Loucy (cell line): ENCODE data around the gene STRN3.

Experiments
- H2AFZ ChIP-seq: fragments of 200-600 bp; sonication (generic); 2 replicates; pipeline ENCODE4 v1.6.0; 2016; ENCODE audit warnings: antibody characterized with exemption, mild to moderate bottlenecking, low read length, moderate library complexity
- H3F3A ChIP-seq: fragments of 200-600 bp; 2 replicates; pipeline ENCODE4 v1.6.0; 2016; ENCODE audit warnings: antibody characterized with exemption, low read depth, mild to moderate bottlenecking
- H3K27me3 ChIP-seq: fragments of 200-600 bp; sonication (generic); 2 replicates; pipeline ENCODE4 v1.6.1; 2014; ENCODE audit warnings: low read length, mild to moderate bottlenecking; ENCODE audit not compliant: insufficient read depth, poor library complexity, severe bottlenecking
- H3K36me3 ChIP-seq: fragments of 200-600 bp; sonication (generic); 2 replicates; pipeline ENCODE4 v1.6.1; 2016; ENCODE audit warnings: low read length; ENCODE audit not compliant: insufficient read depth
- H3K4me1 ChIP-seq: fragments of 200-600 bp; sonication (generic); 2 replicates; pipeline ENCODE4 v1.5.1; 2014; ENCODE audit warnings: low read length, mild to moderate bottlenecking; ENCODE audit not compliant: insufficient read depth, poor library complexity, severe bottlenecking
- H3K4me2 ChIP-seq: fragments of 200-600 bp; sonication (generic); 2 replicates; pipeline ENCODE4 v1.6.0; 2014; ENCODE audit warnings: antibody characterized with exemption, low read length, low read depth, mild to moderate bottlenecking; ENCODE audit not compliant: poor library complexity, severe bottlenecking
- H3K4me3 ChIP-seq: fragments of 200-600 bp; sonication (generic); 2 replicates; pipeline ENCODE4 v1.5.1; 2014; ENCODE audit warnings: low read length, mild to moderate bottlenecking, mixed read lengths; ENCODE audit not compliant: poor library complexity, severe bottlenecking
- H3K79me2 ChIP-seq: fragments of 200-600 bp; sonication (generic); 2 replicates; pipeline ENCODE4 v1.6.1; 2014; ENCODE audit warnings: low read length; ENCODE audit not compliant: insufficient read depth
- H3K9ac ChIP-seq: fragments of 200-600 bp; sonication (generic); 2 replicates; pipeline ENCODE4 v1.6.0; 2014; ENCODE audit warnings: mild to moderate bottlenecking, low read depth, low read length, moderate library complexity; ENCODE audit not compliant: poor library complexity, severe bottlenecking
- H3K9me2 ChIP-seq: fragments of 200-600 bp; sonication (generic); replicated peaks from 2 replicates; pipeline ENCODE4 v1.6.1; 2016; ENCODE audit warnings: low read depth, low read length, mixed read lengths
- H3K9me3 ChIP-seq: fragments of 200-600 bp; sonication (generic); 2 replicates; pipeline ENCODE4 v1.6.1; 2014; ENCODE audit warnings: mild to moderate bottlenecking, antibody characterized with exemption, low read length, low read depth; ENCODE audit not compliant: insufficient read depth
- H4K20me1 ChIP-seq: fragments of 200-600 bp; sonication (generic); 2 replicates; pipeline ENCODE4 v1.6.0; 2014; ENCODE audit warnings: antibody characterized with exemption, low read length, mild to moderate bottlenecking; ENCODE audit not compliant: insufficient read depth, poor library complexity, severe bottlenecking
- EZH2phosphoT487 ChIP-seq: fragments of 200-600 bp; IDR thresholded peaks from 2 replicates; pipeline ENCODE4 v1.6.1; 2018; ENCODE audit warnings: antibody characterized with exemption, mild to moderate bottlenecking, moderate library complexity, borderline replicate concordance
- TF ChIP-seq, protein P1 (sequence below): fragments of 200-600 bp; sonication (generic); conservative IDR thresholded peaks from 2 replicates; pipeline ENCODE4 v1.5.1; 2014; ENCODE audit warnings: mild to moderate bottlenecking, antibody characterized with exemption, low read length

The STRN3 gene

DNA sequence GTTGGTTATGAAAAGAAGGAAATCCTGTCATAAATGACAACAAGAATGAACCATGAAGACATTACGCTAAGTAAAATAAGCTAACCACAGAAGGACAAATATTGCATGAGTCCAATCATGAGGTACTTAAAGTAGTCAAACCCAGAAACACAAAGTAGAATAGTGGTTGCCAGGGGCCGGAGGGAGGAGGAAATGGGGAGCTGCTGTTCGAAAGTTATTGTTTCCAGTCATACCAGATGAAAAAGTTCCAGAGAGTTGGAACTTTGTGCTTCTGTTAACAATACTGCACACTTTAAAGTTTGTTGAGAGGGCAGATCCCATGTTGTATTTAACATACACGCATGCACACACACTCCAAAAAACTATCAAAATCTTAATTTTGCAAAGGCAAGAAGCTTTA lies 82.5 kb downstream of the STRN3 start:
- Histone ChIP-seq H3K9ac (no peak overlapping the region), H3K9me3 (no peaks in the 10 kb centered on the region), H3K4me2 (no peak overlapping the region), H3K9me2 (no peaks in the 10 kb centered on the region), H3K36me3 (peaks cover 71% of the 10 kb centered on the region), H2AFZ (no peak overlapping the region), H4K20me1 (no peaks in the 10 kb centered on the region), H3K79me2 (no peaks in the 10 kb centered on the region; the same call in 1 of the 2 replicates), H3K4me3 (no peak overlapping the region), H3K4me1 (no peaks in the 10 kb centered on the region), H3K27me3 (no peaks in the 10 kb centered on the region), H3F3A (no peaks in the 10 kb centered on the region)
- TF ChIP-seq, protein P1, sequence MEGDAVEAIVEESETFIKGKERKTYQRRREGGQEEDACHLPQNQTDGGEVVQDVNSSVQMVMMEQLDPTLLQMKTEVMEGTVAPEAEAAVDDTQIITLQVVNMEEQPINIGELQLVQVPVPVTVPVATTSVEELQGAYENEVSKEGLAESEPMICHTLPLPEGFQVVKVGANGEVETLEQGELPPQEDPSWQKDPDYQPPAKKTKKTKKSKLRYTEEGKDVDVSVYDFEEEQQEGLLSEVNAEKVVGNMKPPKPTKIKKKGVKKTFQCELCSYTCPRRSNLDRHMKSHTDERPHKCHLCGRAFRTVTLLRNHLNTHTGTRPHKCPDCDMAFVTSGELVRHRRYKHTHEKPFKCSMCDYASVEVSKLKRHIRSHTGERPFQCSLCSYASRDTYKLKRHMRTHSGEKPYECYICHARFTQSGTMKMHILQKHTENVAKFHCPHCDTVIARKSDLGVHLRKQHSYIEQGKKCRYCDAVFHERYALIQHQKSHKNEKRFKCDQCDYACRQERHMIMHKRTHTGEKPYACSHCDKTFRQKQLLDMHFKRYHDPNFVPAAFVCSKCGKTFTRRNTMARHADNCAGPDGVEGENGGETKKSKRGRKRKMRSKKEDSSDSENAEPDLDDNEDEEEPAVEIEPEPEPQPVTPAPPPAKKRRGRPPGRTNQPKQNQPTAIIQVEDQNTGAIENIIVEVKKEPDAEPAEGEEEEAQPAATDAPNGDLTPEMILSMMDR, result no peak
- no peak for TF ChIP-seq EZH2phosphoT487

DNA sequence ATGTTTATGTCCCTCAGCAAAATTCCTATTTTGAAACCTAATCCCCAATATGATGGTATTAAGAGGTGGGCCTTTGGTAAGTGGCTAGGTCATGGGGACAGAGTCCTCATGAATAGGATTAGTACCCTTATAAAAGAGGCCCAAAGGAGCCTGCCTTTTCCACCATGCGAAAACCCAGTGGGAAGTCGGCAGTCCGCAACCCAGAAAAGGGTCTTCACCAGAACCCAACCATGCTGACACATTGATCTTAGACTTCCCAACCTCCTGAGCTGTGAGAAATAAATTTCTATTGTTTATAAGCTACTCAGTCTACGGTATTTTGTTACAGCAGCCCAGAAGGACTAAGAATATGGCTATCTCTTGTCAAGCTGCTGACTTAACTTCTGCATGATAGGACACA lies 85.3 kb downstream of the STRN3 start:
- Histone ChIP-seq H2AFZ (no peak overlapping the region), H3K9ac (no peak overlapping the region), H3K4me2 (no peak overlapping the region), H3K9me2 (no peaks in the 10 kb centered on the region), H3K4me1 (no peaks in the 10 kb centered on the region), H3K4me3 (no peak overlapping the region), H4K20me1 (no peaks in the 10 kb centered on the region), H3K79me2 (no peaks in the 10 kb centered on the region), H3K9me3 (no peaks in the 10 kb centered on the region), H3K27me3 (no peaks in the 10 kb centered on the region), H3F3A (no peaks in the 10 kb centered on the region), H3K36me3 (peaks cover 61% of the 10 kb centered on the region; the same call in 1 of the 2 replicates)
- TF ChIP-seq, protein P1, result no peak
- TF ChIP-seq EZH2phosphoT487, result no peak

DNA sequence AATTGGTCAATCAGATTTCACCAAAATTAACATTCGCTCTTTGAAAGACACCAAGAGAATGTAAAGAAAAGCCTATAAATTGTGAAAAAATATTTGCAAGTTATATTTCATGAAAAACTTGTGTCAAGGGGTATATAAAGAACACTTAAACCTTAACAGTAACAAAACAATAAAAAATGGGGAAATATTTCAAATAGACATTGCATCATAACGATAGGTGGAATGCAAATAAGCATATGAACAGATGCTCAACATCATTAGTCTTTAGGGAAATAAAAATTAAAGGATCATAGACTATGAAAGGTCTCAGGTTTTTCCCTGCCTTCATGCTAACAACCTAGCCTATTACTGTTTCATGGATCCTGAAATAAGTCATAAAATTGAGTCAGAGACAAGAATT lies 87.6 kb downstream of the STRN3 start:
- Histone ChIP-seq H3K36me3 (peaks cover 64% of the 10 kb centered on the region; the same call in 1 of the 2 replicates), H3F3A (no peaks in the 10 kb centered on the region), H3K27me3 (no peaks in the 10 kb centered on the region), H3K9me3 (no peaks in the 10 kb centered on the region), H3K4me1 (no peaks in the 10 kb centered on the region), H3K4me3 (no peak overlapping the region), H4K20me1 (no peaks in the 10 kb centered on the region), H2AFZ (no peak overlapping the region), H3K9me2 (no peaks in the 10 kb centered on the region), H3K9ac (no peak overlapping the region), H3K4me2 (no peak overlapping the region), H3K79me2 (no peaks in the 10 kb centered on the region)
- no peak for TF ChIP-seq EZH2phosphoT487
- TF ChIP-seq, protein P1, result no peak
